ENCODE results near the gene MSRB2.

GRCh38 chr10:23099816-23100215 is 4.4 kb downstream of the MSRB2 start:
- TF ChIP-seq POLR2A (IDR thresholded peaks at IDR 0.05) (no peak), CTCF (IDR thresholded peaks at IDR 0.05 in 4 of 5, conservative IDR thresholded peaks at IDR 0.05 in 1 of 5) (no peak)
